Measurements from ENCODE around the gene FANCB.

FANCB gene

DNA sequence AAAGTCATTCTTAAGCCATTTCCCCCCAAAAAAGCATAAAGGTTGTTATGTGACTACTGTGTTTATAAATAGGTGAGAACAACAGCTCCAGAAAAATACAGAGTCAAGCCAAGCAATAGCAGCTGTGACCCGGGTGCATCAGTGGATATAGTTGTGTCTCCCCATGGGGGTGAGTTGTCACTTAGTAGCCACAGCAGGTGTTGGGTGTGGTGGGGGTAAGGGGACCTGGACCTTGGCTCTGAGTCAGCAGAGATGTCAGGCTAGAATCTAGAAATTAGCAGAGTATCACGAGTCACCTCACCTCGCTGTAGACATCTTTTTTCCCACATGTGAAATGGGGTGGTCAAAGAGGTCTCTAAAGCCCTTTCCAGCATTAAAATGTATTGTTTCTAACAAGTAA is 42.7 kb upstream of the FANCB start (continued):
- TF ChIP-seq PATZ1 (tag by site-specific recombination; IDR thresholded peaks at IDR 0.05) (no peak), ZNF510 (tag by site-specific recombination; IDR thresholded peaks at IDR 0.05; ENCODE audit: insufficient replicate concordance) (no peak), ZBTB44 (tag by site-specific recombination; IDR thresholded peaks at IDR 0.05) (no peak), ZNF155 (tag by site-specific recombination; IDR thresholded peaks at IDR 0.05) (no peak), ZNF19 (tag by site-specific recombination; IDR thresholded peaks at IDR 0.05; ENCODE audit: low read depth) (no peak), ZNF626 (tag by site-specific recombination; IDR thresholded peaks at IDR 0.05) (no peak), ZBTB6 (tag by site-specific recombination; IDR thresholded peaks at IDR 0.05) (no peak), GLI4 (tag by site-specific recombination; IDR thresholded peaks at IDR 0.05) (no peak), ZNF623 (tag by site-specific recombination; IDR thresholded peaks at IDR 0.05) (no peak), SALL2 (tag by site-specific recombination; IDR thresholded peaks at IDR 0.05; ENCODE audit: borderline replicate concordance) (no peak)
- TF ChIP-seq, protein P1, sequence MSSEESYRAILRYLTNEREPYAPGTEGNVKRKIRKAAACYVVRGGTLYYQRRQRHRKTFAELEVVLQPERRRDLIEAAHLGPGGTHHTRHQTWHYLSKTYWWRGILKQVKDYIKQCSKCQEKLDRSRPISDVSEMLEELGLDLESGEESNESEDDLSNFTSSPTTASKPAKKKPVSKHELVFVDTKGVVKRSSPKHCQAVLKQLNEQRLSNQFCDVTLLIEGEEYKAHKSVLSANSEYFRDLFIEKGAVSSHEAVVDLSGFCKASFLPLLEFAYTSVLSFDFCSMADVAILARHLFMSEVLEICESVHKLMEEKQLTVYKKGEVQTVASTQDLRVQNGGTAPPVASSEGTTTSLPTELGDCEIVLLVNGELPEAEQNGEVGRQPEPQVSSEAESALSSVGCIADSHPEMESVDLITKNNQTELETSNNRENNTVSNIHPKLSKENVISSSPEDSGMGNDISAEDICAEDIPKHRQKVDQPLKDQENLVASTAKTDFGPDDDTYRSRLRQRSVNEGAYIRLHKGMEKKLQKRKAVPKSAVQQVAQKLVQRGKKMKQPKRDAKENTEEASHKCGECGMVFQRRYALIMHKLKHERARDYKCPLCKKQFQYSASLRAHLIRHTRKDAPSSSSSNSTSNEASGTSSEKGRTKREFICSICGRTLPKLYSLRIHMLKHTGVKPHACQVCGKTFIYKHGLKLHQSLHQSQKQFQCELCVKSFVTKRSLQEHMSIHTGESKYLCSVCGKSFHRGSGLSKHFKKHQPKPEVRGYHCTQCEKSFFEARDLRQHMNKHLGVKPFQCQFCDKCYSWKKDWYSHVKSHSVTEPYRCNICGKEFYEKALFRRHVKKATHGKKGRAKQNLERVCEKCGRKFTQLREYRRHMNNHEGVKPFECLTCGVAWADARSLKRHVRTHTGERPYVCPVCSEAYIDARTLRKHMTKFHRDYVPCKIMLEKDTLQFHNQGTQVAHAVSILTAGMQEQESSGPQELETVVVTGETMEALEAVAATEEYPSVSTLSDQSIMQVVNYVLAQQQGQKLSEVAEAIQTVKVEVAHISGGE (tag by site-specific recombination; conservative IDR thresholded peaks at IDR 0.05; ENCODE audit: low read depth), result no peak
- TF ChIP-seq, protein P2, sequence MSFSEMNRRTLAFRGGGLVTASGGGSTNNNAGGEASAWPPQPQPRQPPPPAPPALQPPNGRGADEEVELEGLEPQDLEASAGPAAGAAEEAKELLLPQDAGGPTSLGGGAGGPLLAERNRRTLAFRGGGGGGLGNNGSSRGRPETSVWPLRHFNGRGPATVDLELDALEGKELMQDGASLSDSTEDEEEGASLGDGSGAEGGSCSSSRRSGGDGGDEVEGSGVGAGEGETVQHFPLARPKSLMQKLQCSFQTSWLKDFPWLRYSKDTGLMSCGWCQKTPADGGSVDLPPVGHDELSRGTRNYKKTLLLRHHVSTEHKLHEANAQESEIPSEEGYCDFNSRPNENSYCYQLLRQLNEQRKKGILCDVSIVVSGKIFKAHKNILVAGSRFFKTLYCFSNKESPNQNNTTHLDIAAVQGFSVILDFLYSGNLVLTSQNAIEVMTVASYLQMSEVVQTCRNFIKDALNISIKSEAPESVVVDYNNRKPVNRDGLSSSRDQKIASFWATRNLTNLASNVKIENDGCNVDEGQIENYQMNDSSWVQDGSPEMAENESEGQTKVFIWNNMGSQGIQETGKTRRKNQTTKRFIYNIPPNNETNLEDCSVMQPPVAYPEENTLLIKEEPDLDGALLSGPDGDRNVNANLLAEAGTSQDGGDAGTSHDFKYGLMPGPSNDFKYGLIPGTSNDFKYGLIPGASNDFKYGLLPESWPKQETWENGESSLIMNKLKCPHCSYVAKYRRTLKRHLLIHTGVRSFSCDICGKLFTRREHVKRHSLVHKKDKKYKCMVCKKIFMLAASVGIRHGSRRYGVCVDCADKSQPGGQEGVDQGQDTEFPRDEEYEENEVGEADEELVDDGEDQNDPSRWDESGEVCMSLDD (tag by site-specific recombination; IDR thresholded peaks at IDR 0.05), result no peak

DNA sequence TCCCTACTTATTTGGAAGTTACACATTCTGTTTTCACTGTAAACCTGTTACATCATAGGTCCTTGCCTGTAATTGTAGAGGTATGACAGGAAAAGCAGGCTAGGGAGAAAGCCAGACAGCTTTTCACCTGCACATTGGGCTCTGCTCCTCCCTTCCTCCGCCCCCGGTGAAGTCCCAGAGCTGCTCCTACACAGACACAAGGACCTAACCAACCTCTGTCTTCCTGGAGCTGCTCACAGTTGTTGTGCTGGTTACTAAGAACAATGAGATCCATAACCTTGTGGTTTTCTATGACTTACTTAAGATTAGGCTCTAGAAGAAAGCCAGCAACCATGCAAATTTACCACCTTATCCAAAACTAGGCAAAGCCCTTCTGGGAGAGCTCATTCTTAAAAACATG is 40.4 kb upstream of the FANCB start:
- POLR2A ChIA-PET, result no interaction called here
- no peak overlapping the region for H3K27ac ChIP-seq (ENCODE audit: extremely low read depth, low read depth, low read length)
- no peak for TF ChIP-seq SP3 (tag by site-specific recombination; IDR thresholded peaks at IDR 0.05)
- 0 out of 2 replicates have a peak, but pooled peaks have one; percentile 7 for TF ChIP-seq EGR2 (tag by site-specific recombination; IDR thresholded peaks at IDR 0.05; ENCODE audit: low read depth)
- H3K9me3 ChIP-seq (ENCODE audit: control insufficient read depth, insufficient read depth, low read depth, low read length), result no peaks in the 10 kb centered on the region
- H3K4me3 ChIP-seq (ENCODE audit: low read depth, low read length), result no peak overlapping the region
- peaks cover 16 to 31% of the 10 kb centered on the region in 2 experiments; a peak in 2 of 3 replicates for H3K36me3 ChIP-seq (ENCODE audit: control insufficient read depth in 2 of 2, insufficient read depth in 1 of 2, low read length in 2 of 2)
- H3K4me1 ChIP-seq (ENCODE audit: control insufficient read depth, insufficient read depth, low read length), result no peaks in the 10 kb centered on the region
- CTCF ChIA-PET, result interaction anchor here (1.0 to 1.7 kb wide), 2 partner anchors 13 to 17 kb away, joined by 3 to 4 read pairs; no protein-coding TSS in a partner anchor
